ENCODE measurements around the gene ACAP2. TPM values are rescaled to one million over a fixed set of nuclear protein-coding genes. Genes with fewer than 3 reads are reported as not detected.
"Not testable (repeated sequence)": the region's sequence is repeated elsewhere in the genome, so short reads cannot be mapped to it uniquely, and the experiment has no call there.

Gene ACAP2
- total and polyA plus RNA-seq, 9 donors, result 13.8 to 33.7 (median 18.7) TPM

DNA sequence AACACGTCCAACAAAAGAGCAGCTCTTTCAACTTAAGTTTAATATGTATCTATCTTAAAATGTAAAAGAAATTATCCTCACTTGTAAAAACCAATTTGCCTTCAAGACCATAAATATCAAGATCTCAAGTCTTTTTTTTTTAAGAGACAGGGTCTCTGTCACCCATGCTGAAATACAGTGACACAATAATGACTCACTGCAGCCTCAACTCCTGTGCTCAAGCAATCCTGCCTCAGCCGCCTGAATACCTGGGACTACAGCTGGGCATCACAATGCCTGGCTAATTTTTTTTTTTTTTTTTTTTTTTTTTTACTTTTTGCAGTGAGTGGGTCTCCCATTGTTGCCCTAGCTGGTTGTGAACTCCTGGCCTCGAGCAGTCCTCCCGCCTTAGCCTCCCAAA lies 26.0 kb downstream of the ACAP2 start:
- DNase-seq, result no peak
- no peak overlapping the region for H3K4me3 ChIP-seq (ENCODE audit: low read length)
- H3K27ac ChIP-seq (ENCODE audit: low read length), result no peak overlapping the region
- no peaks in the 10 kb centered on the region for H3K27me3 ChIP-seq (ENCODE audit: control insufficient read depth, insufficient read depth, low read length)
- no peaks in the 10 kb centered on the region for H3K4me1 ChIP-seq (ENCODE audit: control insufficient read depth, insufficient read depth, low read length)
- H3K36me3 ChIP-seq (ENCODE audit: control insufficient read depth, insufficient read depth, low read length), result no peaks in the 10 kb centered on the region
- WGBS (ENCODE audit: insufficient coverage), result 80% methylated on average over 2 of the region's 4 CpGs
- no peaks in the 10 kb centered on the region for H3K9me3 ChIP-seq (replicated peaks; ENCODE audit: control insufficient read depth, low read depth, low read length)

DNA sequence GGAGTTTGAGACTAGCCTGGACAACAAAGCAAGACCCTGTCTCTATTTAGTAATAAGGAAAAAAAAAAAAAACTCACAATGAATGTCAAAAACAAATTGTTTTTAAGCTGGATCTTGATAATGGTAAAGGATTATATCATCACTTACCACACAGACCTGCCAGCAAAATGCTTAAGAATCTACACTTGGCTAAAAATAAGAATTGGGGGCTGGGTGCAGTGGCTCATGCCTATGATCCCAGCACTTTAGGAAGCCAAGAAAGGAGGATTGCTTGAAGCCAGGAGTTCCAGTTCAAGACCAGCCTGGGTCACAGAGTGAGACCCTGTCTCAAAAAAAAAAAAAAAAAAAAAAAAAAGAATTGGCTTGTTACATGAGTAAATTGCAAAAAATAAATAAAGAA lies 31.0 kb downstream of the ACAP2 start:
- Histone ChIP-seq H3K4me3 (ENCODE audit: low read length) (no peak overlapping the region), H3K27ac (ENCODE audit: low read length) (no peak overlapping the region), H3K36me3 (ENCODE audit: control insufficient read depth, insufficient read depth, low read length) (no peaks in the 10 kb centered on the region), H3K4me1 (ENCODE audit: control insufficient read depth, insufficient read depth, low read length) (no peaks in the 10 kb centered on the region), H3K27me3 (ENCODE audit: control insufficient read depth, insufficient read depth, low read length) (no peaks in the 10 kb centered on the region), H3K9me3 (replicated peaks; ENCODE audit: control insufficient read depth, low read depth, low read length) (no peaks in the 10 kb centered on the region)
- DNase-seq, result no peak

DNA sequence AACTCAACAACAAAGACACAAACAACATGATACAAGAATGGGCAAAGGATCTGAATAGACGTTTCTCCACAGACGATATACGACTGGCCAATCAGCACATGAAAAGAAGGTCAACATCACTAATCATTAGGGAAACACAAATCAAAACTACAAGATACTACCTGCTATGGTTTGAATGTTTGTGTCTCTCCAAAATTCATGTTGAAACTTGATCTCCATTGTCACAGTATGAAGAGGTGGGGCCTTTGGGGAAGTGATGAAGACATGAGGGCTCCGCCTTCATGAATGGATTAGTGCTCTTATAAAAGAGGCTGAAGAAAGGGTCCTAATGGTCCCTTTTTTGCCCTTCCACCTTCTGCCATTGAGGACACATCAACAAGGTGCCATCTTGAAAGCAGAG lies 32.3 kb downstream of the ACAP2 start:
- no peak overlapping the region for H3K27ac ChIP-seq (ENCODE audit: low read length)
- no peak overlapping the region for H3K4me3 ChIP-seq (ENCODE audit: low read length)
- H3K27me3 ChIP-seq (ENCODE audit: control insufficient read depth, insufficient read depth, low read length), result no peaks in the 10 kb centered on the region
- no peaks in the 10 kb centered on the region for H3K36me3 ChIP-seq (ENCODE audit: control insufficient read depth, insufficient read depth, low read length)
- no CpG with 5 or more reads among the region's 4 CpGs for WGBS (ENCODE audit: insufficient coverage)
- H3K9me3 ChIP-seq (replicated peaks; ENCODE audit: control insufficient read depth, low read depth, low read length), result no peaks in the 10 kb centered on the region
- no peak for DNase-seq
- no peaks in the 10 kb centered on the region for H3K4me1 ChIP-seq (ENCODE audit: control insufficient read depth, insufficient read depth, low read length)

DNA sequence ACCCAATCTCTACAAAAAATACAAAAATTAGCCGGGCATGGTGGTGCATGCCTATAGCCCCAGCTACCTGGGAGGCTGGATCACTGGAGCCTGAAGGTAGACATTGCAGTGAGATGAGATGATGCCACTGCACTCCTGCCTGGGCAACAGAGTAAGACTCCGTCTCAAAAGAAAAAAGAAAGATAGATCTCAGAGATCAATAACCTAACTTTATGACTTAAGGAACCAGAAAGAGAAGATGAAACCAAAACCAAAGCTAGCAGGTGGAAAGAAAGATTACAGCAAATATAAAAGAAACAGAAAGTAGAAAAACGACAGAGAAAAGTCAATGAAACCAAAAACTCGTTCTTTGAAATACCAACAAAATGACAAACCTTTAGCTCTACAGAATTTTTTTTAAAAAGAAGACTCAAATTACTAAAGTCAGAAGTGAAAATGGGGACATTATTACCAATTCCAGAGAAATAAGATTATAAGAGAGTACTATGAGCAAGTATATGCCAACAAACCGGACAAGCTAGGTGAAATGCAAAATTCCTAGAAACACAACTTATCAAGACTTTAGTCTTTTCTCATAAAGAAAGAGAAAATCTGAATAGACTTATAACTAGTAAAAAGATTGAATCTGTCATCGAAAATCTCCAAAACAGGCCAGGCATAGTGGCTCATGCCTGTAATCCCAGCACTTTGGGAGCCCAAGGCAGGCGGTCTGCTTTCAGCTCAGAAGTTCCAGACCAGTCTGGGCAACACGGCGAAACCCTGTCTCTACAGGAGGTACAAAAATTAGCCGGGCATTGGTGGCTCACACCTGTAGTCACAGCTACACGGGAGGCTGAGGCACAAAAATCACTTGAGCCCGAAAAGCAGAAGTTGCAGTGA lies 35.0 kb downstream of the ACAP2 start:
- Histone ChIP-seq H3K4me1 (ENCODE audit: control insufficient read depth, insufficient read depth, low read length) (no peaks in the 10 kb centered on the region), H3K36me3 (ENCODE audit: control insufficient read depth, insufficient read depth, low read length) (no peaks in the 10 kb centered on the region), H3K4me3 (ENCODE audit: low read length) (no peak overlapping the region), H3K27ac (ENCODE audit: low read length) (no peak overlapping the region), H3K9me3 (replicated peaks; ENCODE audit: control insufficient read depth, low read depth, low read length) (no peaks in the 10 kb centered on the region), H3K27me3 (ENCODE audit: control insufficient read depth, insufficient read depth, low read length) (no peaks in the 10 kb centered on the region)
- 93% methylated on average over 6 of the region's 12 CpGs for WGBS (ENCODE audit: insufficient coverage)
- no peak for DNase-seq

DNA sequence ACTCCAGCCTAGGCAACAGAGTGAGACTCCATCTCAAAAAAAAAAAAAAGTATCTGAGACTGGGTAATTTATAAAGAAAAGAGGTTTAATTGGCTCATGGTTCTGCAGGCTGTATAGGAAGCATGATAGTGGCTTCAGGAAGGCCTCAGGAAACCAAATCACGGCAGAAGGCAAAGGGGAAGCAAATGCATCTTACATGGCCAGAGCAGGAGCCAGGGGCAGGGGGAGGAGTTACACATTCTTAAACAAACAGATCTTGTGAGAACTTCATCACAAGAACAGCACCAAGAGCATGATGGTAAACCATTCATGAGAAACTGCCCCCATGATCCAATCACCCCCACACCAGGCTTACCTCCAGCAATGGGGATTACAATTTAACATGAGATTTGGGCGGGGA lies 37.2 kb downstream of the ACAP2 start:
- peak; percentile 7 for DNase-seq
- WGBS (ENCODE audit: insufficient coverage), result 91% methylated on average over 1 of the region's 2 CpGs
- Histone ChIP-seq H3K27ac (ENCODE audit: low read length) (no peak overlapping the region), H3K9me3 (replicated peaks; ENCODE audit: control insufficient read depth, low read depth, low read length) (no peaks in the 10 kb centered on the region), H3K36me3 (ENCODE audit: control insufficient read depth, insufficient read depth, low read length) (no peaks in the 10 kb centered on the region), H3K4me3 (ENCODE audit: low read length) (no peak overlapping the region), H3K27me3 (ENCODE audit: control insufficient read depth, insufficient read depth, low read length) (no peaks in the 10 kb centered on the region), H3K4me1 (ENCODE audit: control insufficient read depth, insufficient read depth, low read length) (no peaks in the 10 kb centered on the region)

DNA sequence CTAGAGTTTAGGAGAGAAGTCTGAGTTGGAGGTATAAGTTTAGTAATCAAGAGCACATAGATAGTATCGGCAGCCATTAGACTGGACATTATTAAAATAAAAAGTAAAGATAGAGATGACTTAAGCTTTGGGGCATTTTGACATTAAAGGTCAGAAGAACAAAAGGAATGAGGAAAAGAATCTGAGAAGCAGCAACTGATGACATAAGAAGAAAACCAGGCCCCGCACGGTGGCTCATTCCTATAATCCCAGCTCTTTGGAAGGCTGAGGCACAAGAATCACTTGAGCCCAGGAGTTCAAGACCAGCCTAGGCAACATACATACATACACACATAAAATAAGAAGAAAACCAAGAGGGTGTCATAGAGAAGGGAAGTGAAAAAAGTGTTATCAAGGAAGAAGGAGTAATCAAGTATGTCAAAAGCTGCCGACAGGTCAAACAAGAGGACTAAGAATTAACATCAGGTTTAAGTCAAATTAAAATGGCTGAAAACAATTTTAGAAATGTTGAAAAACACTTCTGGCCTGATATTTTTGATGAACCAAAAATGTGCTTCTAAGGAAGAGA lies 38.9 kb downstream of the ACAP2 start:
- 100% methylated on average over 2 of the region's 4 CpGs for WGBS (ENCODE audit: insufficient coverage)
- no peak overlapping the region for H3K4me3 ChIP-seq (ENCODE audit: low read length)
- no peaks in the 10 kb centered on the region for H3K36me3 ChIP-seq (ENCODE audit: control insufficient read depth, insufficient read depth, low read length)
- H3K9me3 ChIP-seq (replicated peaks; ENCODE audit: control insufficient read depth, low read depth, low read length), result no peaks in the 10 kb centered on the region
- no peak overlapping the region for H3K27ac ChIP-seq (ENCODE audit: low read length)
- H3K4me1 ChIP-seq (ENCODE audit: control insufficient read depth, insufficient read depth, low read length), result no peaks in the 10 kb centered on the region
- no peak for DNase-seq
- no peaks in the 10 kb centered on the region for H3K27me3 ChIP-seq (ENCODE audit: control insufficient read depth, insufficient read depth, low read length)

DNA sequence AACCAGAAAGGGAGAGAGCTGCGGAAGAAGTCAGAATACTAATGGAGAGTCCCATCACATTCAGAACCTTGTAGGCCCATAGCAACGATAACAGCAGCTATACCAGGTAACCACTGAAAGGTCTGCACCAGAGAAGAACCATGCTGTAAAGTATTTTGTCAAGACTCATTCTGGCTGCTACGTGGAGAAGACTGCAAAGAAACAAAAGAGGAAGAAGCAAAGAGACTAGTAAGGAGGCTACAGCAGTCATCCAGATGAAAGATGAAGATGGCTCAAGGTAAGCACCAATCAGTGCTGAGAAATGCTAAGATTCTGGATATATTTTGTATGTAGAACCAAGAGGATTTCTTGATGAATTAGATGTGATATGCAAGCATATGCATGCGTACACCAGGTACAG lies 39.6 kb downstream of the ACAP2 start:
- Histone ChIP-seq H3K36me3 (ENCODE audit: control insufficient read depth, insufficient read depth, low read length) (no peaks in the 10 kb centered on the region), H3K9me3 (replicated peaks; ENCODE audit: control insufficient read depth, low read depth, low read length) (no peaks in the 10 kb centered on the region), H3K4me1 (ENCODE audit: control insufficient read depth, insufficient read depth, low read length) (no peaks in the 10 kb centered on the region), H3K4me3 (ENCODE audit: low read length) (no peak overlapping the region), H3K27me3 (ENCODE audit: control insufficient read depth, insufficient read depth, low read length) (no peaks in the 10 kb centered on the region), H3K27ac (ENCODE audit: low read length) (no peak overlapping the region)
- WGBS (ENCODE audit: insufficient coverage), result 93% methylated on average over 3 of the region's 4 CpGs
- no peak for DNase-seq

DNA sequence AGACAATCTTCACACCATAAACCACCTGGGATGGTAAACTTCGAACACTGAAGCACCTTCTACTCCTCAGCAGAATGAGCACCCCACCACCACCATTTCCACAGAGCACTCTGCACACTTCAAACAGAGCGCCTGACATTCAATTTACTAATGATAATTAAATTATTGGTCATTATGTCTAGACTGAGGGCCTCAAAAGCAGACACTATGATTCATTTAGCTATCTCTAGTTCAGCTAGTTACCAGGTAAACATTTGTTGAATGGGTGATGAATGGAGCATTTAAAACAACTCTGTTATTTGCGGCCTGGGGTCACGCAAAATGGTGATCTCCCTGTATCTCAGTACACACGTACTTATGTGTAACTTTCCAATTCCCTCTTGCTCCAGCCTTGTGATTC lies 40.9 kb downstream of the ACAP2 start:
- WGBS (ENCODE audit: insufficient coverage), result 29% methylated on average over 1 of the region's 5 CpGs
- Histone ChIP-seq H3K4me3 (ENCODE audit: low read length) (no peak overlapping the region), H3K36me3 (ENCODE audit: control insufficient read depth, insufficient read depth, low read length) (no peaks in the 10 kb centered on the region), H3K27ac (ENCODE audit: low read length) (no peak overlapping the region), H3K9me3 (replicated peaks; ENCODE audit: control insufficient read depth, low read depth, low read length) (no peaks in the 10 kb centered on the region), H3K27me3 (ENCODE audit: control insufficient read depth, insufficient read depth, low read length) (no peaks in the 10 kb centered on the region), H3K4me1 (ENCODE audit: control insufficient read depth, insufficient read depth, low read length) (no peaks in the 10 kb centered on the region)
- DNase-seq, result no peak

DNA sequence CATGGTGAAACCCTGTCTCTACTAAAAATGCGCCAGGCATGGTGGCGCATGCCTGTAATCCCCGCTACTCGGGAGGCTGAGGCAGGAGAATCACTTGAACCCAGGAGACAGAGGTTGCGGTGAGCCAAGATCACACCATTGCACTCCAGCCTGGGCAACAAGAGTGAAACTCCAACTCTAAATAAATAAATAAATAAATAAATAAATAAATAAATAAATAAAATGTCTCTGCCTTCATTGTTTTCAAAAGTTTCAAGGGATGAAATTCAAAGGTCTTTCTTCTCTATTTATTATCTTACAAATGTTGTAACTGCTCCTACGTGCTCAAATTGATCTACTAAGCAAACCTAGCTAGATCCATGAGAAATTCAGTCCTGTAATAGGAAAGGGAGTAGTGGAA lies 44.4 kb downstream of the ACAP2 start:
- H3K9me3 ChIP-seq (replicated peaks; ENCODE audit: control insufficient read depth, low read depth, low read length); DNase-seq; H3K27ac ChIP-seq (ENCODE audit: low read length); H3K36me3 ChIP-seq (ENCODE audit: control insufficient read depth, insufficient read depth, low read length); H3K4me3 ChIP-seq (ENCODE audit: low read length); H3K27me3 ChIP-seq (ENCODE audit: control insufficient read depth, insufficient read depth, low read length); H3K4me1 ChIP-seq (ENCODE audit: control insufficient read depth, insufficient read depth, low read length): not testable (repeated sequence)
- WGBS (ENCODE audit: insufficient coverage), result 100% methylated on average over 1 of the region's 6 CpGs

DNA sequence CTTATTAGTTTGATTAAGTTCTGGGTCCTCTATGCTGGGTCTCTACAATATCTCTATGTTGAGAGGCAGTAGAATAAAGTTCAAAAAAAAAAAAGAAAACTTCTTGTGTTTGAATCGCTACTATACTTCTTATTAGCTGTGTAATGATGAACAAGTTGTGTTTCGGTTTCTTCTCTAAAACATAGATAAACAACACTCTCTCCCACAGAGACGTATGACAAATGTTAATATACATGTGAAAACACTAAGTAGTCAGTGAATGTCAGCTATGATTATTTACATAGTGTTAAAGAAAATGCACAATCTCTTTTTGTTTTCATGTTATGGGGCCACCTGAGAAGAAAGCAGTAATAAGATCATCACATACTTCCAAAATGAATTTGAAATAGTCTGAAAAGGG lies 45.3 kb downstream of the ACAP2 start:
- H3K27ac ChIP-seq (ENCODE audit: low read length), result no peak overlapping the region
- no CpG with 5 or more reads among the region's 3 CpGs for WGBS (ENCODE audit: insufficient coverage)

More for the DNA sequence above, 45.3 kb downstream of the ACAP2 start:
- no peaks in the 10 kb centered on the region for H3K9me3 ChIP-seq (replicated peaks; ENCODE audit: control insufficient read depth, low read depth, low read length)
- H3K27me3 ChIP-seq (ENCODE audit: control insufficient read depth, insufficient read depth, low read length), result no peaks in the 10 kb centered on the region
- no peaks in the 10 kb centered on the region for H3K4me1 ChIP-seq (ENCODE audit: control insufficient read depth, insufficient read depth, low read length)
- no peak for DNase-seq
- H3K4me3 ChIP-seq (ENCODE audit: low read length), result no peak overlapping the region
- H3K36me3 ChIP-seq (ENCODE audit: control insufficient read depth, insufficient read depth, low read length), result no peaks in the 10 kb centered on the region

Data from muscle of leg (tissue), 11 donors.